SK-N-SH treated with all-trans-retinoic acid at 6 μM for 48 hours (cell line): ENCODE results near the gene TMEM135.

Source experiments
- CSDC2 ChIP-seq: fragments of 250-450 bp; sonication (Bioruptor Pico); IDR thresholded peaks from 2 replicates; pipeline ENCODE4 v1.5.0; 2020; ENCODE audit warnings: mild to moderate bottlenecking, moderate library complexity
- ESRRG ChIP-seq: fragments of 250-450 bp; sonication (Bioruptor Pico); IDR thresholded peaks from 2 replicates; pipeline ENCODE4 v1.6.1; 2021; ENCODE audit warnings: mild to moderate bottlenecking
- GLIS3 ChIP-seq: fragments of 250-450 bp; sonication (Bioruptor Pico); IDR thresholded peaks from 2 replicates; pipeline ENCODE4 v1.5.0; 2020; ENCODE audit warnings: mild to moderate bottlenecking, moderate library complexity
- PPARA ChIP-seq: fragments of 250-450 bp; sonication (Bioruptor Pico); IDR thresholded peaks from 2 replicates; pipeline ENCODE4 v1.5.0; 2020; ENCODE audit warnings: mild to moderate bottlenecking, borderline replicate concordance
- TCF4 ChIP-seq: fragments of 250-450 bp; sonication (Bioruptor Pico); IDR thresholded peaks from 2 replicates; pipeline ENCODE4 v1.8.0; 2021; ENCODE audit warnings: mild to moderate bottlenecking, moderate library complexity, borderline replicate concordance
- ZNF565 ChIP-seq: fragments of 450-650 bp; formaldehyde crosslinking; conservative IDR thresholded peaks from 2 replicates; pipeline ENCODE4 v1.5.0; 2020; ENCODE audit warnings: low read depth, mild to moderate bottlenecking, moderate library complexity
- TF ChIP-seq, protein P1 (sequence below): fragments of 250-450 bp; sonication (Bioruptor Pico); IDR thresholded peaks from 2 replicates; pipeline ENCODE4 v1.8.0; 2021; ENCODE audit warnings: low read depth, mild to moderate bottlenecking, moderate library complexity, borderline replicate concordance
- TF ChIP-seq, protein P2 (sequence below): fragments of 250-450 bp; sonication (Bioruptor Pico); IDR thresholded peaks from 2 replicates; pipeline ENCODE4 v1.5.1; 2020; ENCODE audit warnings: low read depth, mild to moderate bottlenecking, moderate library complexity
- TF ChIP-seq, protein P3 (sequence below): fragments of 250-450 bp; sonication (Bioruptor Pico); IDR thresholded peaks from 2 replicates; pipeline ENCODE4 v1.8.0; 2020; ENCODE audit warnings: mild to moderate bottlenecking, moderate library complexity, borderline replicate concordance
- TF ChIP-seq, protein P4 (sequence below): fragments of 250-450 bp; sonication (Bioruptor Pico); IDR thresholded peaks from 2 replicates; pipeline ENCODE4 v1.5.1; 2021; ENCODE audit warnings: mild to moderate bottlenecking, moderate library complexity

- TF ChIP-seq, protein P1, sequence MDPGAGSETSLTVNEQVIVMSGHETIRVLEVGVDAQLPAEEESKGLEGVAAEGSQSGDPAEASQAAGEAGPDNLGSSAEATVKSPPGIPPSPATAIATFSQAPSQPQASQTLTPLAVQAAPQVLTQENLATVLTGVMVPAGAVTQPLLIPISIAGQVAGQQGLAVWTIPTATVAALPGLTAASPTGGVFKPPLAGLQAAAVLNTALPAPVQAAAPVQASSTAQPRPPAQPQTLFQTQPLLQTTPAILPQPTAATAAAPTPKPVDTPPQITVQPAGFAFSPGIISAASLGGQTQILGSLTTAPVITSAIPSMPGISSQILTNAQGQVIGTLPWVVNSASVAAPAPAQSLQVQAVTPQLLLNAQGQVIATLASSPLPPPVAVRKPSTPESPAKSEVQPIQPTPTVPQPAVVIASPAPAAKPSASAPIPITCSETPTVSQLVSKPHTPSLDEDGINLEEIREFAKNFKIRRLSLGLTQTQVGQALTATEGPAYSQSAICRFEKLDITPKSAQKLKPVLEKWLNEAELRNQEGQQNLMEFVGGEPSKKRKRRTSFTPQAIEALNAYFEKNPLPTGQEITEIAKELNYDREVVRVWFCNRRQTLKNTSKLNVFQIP (CRISPR knock-in tag): no peak
- TF ChIP-seq ESRRG (no peak), GLIS3 (CRISPR knock-in tag) (no peak), CSDC2 (CRISPR knock-in tag) (no peak), PPARA (CRISPR knock-in tag) (no peak), TCF4 (CRISPR knock-in tag) (no peak), ZNF565 (CRISPR knock-in tag) (no peak)
- TF ChIP-seq, protein P2, sequence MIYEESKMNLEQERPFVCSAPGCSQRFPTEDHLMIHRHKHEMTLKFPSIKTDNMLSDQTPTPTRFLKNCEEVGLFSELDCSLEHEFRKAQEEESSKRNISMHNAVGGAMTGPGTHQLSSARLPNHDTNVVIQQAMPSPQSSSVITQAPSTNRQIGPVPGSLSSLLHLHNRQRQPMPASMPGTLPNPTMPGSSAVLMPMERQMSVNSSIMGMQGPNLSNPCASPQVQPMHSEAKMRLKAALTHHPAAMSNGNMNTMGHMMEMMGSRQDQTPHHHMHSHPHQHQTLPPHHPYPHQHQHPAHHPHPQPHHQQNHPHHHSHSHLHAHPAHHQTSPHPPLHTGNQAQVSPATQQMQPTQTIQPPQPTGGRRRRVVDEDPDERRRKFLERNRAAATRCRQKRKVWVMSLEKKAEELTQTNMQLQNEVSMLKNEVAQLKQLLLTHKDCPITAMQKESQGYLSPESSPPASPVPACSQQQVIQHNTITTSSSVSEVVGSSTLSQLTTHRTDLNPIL (CRISPR knock-in tag): no peak
- TF ChIP-seq, protein P3, sequence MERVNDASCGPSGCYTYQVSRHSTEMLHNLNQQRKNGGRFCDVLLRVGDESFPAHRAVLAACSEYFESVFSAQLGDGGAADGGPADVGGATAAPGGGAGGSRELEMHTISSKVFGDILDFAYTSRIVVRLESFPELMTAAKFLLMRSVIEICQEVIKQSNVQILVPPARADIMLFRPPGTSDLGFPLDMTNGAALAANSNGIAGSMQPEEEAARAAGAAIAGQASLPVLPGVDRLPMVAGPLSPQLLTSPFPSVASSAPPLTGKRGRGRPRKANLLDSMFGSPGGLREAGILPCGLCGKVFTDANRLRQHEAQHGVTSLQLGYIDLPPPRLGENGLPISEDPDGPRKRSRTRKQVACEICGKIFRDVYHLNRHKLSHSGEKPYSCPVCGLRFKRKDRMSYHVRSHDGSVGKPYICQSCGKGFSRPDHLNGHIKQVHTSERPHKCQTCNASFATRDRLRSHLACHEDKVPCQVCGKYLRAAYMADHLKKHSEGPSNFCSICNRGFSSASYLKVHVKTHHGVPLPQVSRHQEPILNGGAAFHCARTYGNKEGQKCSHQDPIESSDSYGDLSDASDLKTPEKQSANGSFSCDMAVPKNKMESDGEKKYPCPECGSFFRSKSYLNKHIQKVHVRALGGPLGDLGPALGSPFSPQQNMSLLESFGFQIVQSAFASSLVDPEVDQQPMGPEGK: no peak
- TF ChIP-seq, protein P4, sequence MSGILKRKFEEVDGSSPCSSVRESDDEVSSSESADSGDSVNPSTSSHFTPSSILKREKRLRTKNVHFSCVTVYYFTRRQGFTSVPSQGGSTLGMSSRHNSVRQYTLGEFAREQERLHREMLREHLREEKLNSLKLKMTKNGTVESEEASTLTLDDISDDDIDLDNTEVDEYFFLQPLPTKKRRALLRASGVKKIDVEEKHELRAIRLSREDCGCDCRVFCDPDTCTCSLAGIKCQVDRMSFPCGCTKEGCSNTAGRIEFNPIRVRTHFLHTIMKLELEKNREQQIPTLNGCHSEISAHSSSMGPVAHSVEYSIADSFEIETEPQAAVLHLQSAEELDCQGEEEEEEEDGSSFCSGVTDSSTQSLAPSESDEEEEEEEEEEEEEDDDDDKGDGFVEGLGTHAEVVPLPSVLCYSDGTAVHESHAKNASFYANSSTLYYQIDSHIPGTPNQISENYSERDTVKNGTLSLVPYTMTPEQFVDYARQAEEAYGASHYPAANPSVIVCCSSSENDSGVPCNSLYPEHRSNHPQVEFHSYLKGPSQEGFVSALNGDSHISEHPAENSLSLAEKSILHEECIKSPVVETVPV: no peak
These were observed 672 bp downstream of the TMEM135 start for GRCh38 chr11:87038235-87038977.
